ENCODE measurements around the gene PSMG2. TPM values are rescaled to one million over a fixed set of nuclear protein-coding genes. Genes with fewer than 3 reads are reported as not detected.

The PSMG2 gene
- polyA plus RNA-seq, 1 of the 3 experiments (the other 2 are of a cell fraction): 36.0 TPM

DNA sequence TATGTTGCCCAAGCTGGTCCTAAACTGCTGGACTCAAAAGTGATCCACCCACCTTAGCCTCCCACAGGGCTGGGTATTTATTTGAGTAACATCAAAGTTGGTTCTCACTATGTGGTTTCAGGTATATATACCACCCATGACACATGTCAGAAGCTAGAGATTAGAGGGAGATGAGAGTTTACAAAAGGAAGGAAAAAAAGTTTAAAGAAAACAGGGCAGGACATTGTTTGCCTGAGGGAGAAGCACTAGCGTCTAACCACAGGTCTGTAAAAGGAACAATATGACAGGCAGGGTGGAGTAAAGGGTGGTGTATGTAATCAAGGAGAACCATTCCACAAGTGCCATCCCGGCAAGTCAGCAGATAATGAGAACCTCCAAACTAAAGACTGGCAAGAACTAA is 8.8 kb upstream of the PSMG2 start:
- Histone ChIP-seq H3K4me2 (no peak overlapping the region), H3K27ac (ENCODE audit: low read depth in 2 of 2, low read length in 1 of 2) (no peak overlapping the region), H3F3A (replicated peaks; ENCODE audit: insufficient read depth) (peaks cover 3% of the 10 kb centered on the region), H3K27me3 (ENCODE audit: insufficient read depth) (no peaks in the 10 kb centered on the region), H3K4me3 (ENCODE audit: low read depth in 2 of 2, low read length in 1 of 2) (no peak overlapping the region), H4K20me1 (ENCODE audit: insufficient read depth) (no peaks in the 10 kb centered on the region), H3K79me2 (ENCODE audit: insufficient read depth) (no peaks in the 10 kb centered on the region), H3K36me3 (replicated peaks in 1 of 2; ENCODE audit: control insufficient read depth in 1 of 2, insufficient read depth in 2 of 2, low read length in 1 of 2) (peaks cover 22 to 40% of the 10 kb centered on the region in 2 experiments), H3K4me1 (ENCODE audit: control insufficient read depth in 1 of 2, insufficient read depth in 2 of 2, low read depth in 1 of 2, low read length in 1 of 2) (no peaks in the 10 kb centered on the region), H3K9me3 (no peaks in the 10 kb centered on the region), H2AFZ (ENCODE audit: low read depth) (no peak overlapping the region), H3K9ac (no peak overlapping the region), H3K9me2 (no peaks in the 10 kb centered on the region)
- POLR2A ChIA-PET: no interaction called here
- TF ChIP-seq CHD2 (IDR thresholded peaks at IDR 0.05; ENCODE audit: low read length, partially characterized antibody) (no peak), TAF1 (IDR thresholded peaks at IDR 0.05; ENCODE audit: borderline replicate concordance, low read depth, low read length) (no peak), ELF1 (IDR thresholded peaks at IDR 0.05) (no peak)
- TF ChIP-seq, protein P1, sequence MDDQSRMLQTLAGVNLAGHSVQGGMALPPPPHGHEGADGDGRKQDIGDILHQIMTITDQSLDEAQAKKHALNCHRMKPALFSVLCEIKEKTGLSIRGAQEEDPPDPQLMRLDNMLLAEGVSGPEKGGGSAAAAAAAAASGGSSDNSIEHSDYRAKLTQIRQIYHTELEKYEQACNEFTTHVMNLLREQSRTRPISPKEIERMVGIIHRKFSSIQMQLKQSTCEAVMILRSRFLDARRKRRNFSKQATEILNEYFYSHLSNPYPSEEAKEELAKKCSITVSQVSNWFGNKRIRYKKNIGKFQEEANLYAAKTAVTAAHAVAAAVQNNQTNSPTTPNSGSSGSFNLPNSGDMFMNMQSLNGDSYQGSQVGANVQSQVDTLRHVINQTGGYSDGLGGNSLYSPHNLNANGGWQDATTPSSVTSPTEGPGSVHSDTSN (IDR thresholded peaks at IDR 0.05): no peak
- TF ChIP-seq, protein P2, sequence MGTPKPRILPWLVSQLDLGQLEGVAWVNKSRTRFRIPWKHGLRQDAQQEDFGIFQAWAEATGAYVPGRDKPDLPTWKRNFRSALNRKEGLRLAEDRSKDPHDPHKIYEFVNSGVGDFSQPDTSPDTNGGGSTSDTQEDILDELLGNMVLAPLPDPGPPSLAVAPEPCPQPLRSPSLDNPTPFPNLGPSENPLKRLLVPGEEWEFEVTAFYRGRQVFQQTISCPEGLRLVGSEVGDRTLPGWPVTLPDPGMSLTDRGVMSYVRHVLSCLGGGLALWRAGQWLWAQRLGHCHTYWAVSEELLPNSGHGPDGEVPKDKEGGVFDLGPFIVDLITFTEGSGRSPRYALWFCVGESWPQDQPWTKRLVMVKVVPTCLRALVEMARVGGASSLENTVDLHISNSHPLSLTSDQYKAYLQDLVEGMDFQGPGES (IDR thresholded peaks at IDR 0.05; ENCODE audit: low read depth, low read length): no peak
- TF ChIP-seq, protein P3, sequence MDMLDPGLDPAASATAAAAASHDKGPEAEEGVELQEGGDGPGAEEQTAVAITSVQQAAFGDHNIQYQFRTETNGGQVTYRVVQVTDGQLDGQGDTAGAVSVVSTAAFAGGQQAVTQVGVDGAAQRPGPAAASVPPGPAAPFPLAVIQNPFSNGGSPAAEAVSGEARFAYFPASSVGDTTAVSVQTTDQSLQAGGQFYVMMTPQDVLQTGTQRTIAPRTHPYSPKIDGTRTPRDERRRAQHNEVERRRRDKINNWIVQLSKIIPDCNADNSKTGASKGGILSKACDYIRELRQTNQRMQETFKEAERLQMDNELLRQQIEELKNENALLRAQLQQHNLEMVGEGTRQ (IDR thresholded peaks at IDR 0.05; ENCODE audit: borderline replicate concordance, low read depth, low read length): no peak
- CTCF ChIA-PET: interaction anchor here (0.7 to 1.7 kb wide), 3 partner anchors 8 to 241 kb away, joined by 3 read pairs; partner anchors contain the start of gene CEP76
- no peak for DNase-seq
- 72% methylated on average over 2 of the region's 2 CpGs for WGBS (ENCODE audit: low lambda C conversion rate)

DNA sequence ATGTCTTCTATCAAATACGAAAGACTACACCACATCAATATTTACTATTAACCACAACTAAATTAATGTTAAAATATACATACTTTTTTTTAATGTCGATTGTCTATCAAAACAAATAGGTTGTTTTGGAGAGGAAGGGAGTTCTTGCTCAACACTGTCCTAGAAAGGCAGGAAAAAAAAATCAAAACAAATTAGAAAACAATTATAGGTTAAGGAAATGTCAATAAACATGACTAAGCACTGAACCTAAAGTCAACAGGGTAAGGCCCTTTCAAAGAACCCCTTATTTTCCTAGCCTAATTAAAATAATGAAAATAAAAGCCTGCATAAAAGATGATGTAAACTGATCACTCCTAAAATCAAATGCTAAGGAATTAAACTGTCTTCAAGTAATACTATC is 3.1 kb upstream of the PSMG2 start:
- Histone ChIP-seq H2AFZ (ENCODE audit: low read depth) (no peak overlapping the region), H3K9ac (no peak overlapping the region), H3K9me2 (no peaks in the 10 kb centered on the region), H3K4me2 (no peak overlapping the region), H3K9me3 (no peaks in the 10 kb centered on the region), H3F3A (replicated peaks; ENCODE audit: insufficient read depth) (peaks cover 32% of the 10 kb centered on the region), H3K4me3 (ENCODE audit: low read depth in 2 of 2, low read length in 1 of 2) (no peak overlapping the region), H3K27me3 (ENCODE audit: insufficient read depth) (no peaks in the 10 kb centered on the region), H3K4me1 (ENCODE audit: control insufficient read depth in 1 of 2, insufficient read depth in 2 of 2, low read depth in 1 of 2, low read length in 1 of 2) (peaks cover 13 to 15% of the 10 kb centered on the region in 2 experiments; a peak in 3 of 4 replicates), H3K36me3 (replicated peaks in 1 of 2; ENCODE audit: control insufficient read depth in 1 of 2, insufficient read depth in 2 of 2, low read length in 1 of 2) (peaks cover 35% of the 10 kb centered on the region in 2 experiments), H3K27ac (ENCODE audit: low read depth in 2 of 2, low read length in 1 of 2) (no peak overlapping the region), H4K20me1 (ENCODE audit: insufficient read depth) (peaks cover 9% of the 10 kb centered on the region), H3K79me2 (ENCODE audit: insufficient read depth) (peaks cover 52% of the 10 kb centered on the region)
- no peak for DNase-seq
- ChIA-PET POLR2A (no interaction called here), CTCF (interaction anchor here (0.7 to 2.1 kb wide), 3 partner anchors 41 to 319 kb away, joined by 3 to 6 read pairs (median 3); no protein-coding TSS in a partner anchor)
- TF ChIP-seq, protein P1 (IDR thresholded peaks at IDR 0.05): no peak
- no peak for TF ChIP-seq EP300 (IDR thresholded peaks at IDR 0.05; ENCODE audit: borderline replicate concordance in 1 of 2, low read depth in 1 of 2, low read length in 1 of 2)
- no peak for TF ChIP-seq TEAD4 (IDR thresholded peaks at IDR 0.05; ENCODE audit: borderline replicate concordance, insufficient read depth)
- TF ChIP-seq, protein P2 (IDR thresholded peaks at IDR 0.05; ENCODE audit: low read depth, low read length): no peak
- TF ChIP-seq TCF12 (IDR thresholded peaks at IDR 0.05): no peak
- TF ChIP-seq, protein P4, sequence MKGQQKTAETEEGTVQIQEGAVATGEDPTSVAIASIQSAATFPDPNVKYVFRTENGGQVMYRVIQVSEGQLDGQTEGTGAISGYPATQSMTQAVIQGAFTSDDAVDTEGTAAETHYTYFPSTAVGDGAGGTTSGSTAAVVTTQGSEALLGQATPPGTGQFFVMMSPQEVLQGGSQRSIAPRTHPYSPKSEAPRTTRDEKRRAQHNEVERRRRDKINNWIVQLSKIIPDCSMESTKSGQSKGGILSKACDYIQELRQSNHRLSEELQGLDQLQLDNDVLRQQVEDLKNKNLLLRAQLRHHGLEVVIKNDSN (IDR thresholded peaks at IDR 0.05; ENCODE audit: borderline replicate concordance, low read depth): no peak
- TF ChIP-seq CHD2 (IDR thresholded peaks at IDR 0.05; ENCODE audit: low read length, partially characterized antibody): no peak
- no peak for TF ChIP-seq RFX5 (IDR thresholded peaks at IDR 0.05; ENCODE audit: low read length)
- TF ChIP-seq TAF1 (IDR thresholded peaks at IDR 0.05; ENCODE audit: borderline replicate concordance, low read depth, low read length): no peak
- no peak for TF ChIP-seq RXRA (IDR thresholded peaks at IDR 0.05; ENCODE audit: borderline replicate concordance, low read depth)
- no peak for TF ChIP-seq MXI1 (IDR thresholded peaks at IDR 0.05; ENCODE audit: low read depth, low read length)
- TF ChIP-seq POLR2AphosphoS5 (IDR thresholded peaks at IDR 0.05; ENCODE audit: low read depth, low read length): no peak
- TF ChIP-seq GABPA (IDR thresholded peaks at IDR 0.05; ENCODE audit: low read depth): no peak
- TF ChIP-seq NRF1 (IDR thresholded peaks at IDR 0.05; ENCODE audit: low read depth, low read length): no peak
- no peak for TF ChIP-seq FOXJ3 (CRISPR knock-in tag; IDR thresholded peaks at IDR 0.05)
- no peak for TF ChIP-seq SIN3A (IDR thresholded peaks at IDR 0.05; ENCODE audit: borderline replicate concordance, low read depth, low read length)
- 71% methylated on average over 2 of the region's 2 CpGs for WGBS (ENCODE audit: low lambda C conversion rate)
